OCI-LY1 (cell line): Measurements from ENCODE around the gene WDR82.

Source experiments
- CTCF ChIP-seq: fragments of 200-600 bp; sonication (generic), shearing (Covaris generic); IDR thresholded peaks from 2 replicates; pipeline ENCODE4 v1.5.1; 2017; ENCODE audit warnings: mild to moderate bottlenecking, antibody characterized with exemption, low read length, moderate library complexity, mixed read lengths
- EZH2 ChIP-seq: fragments of 200-600 bp; sonication (generic), shearing (Covaris generic); IDR thresholded peaks from 2 replicates; pipeline ENCODE4 v1.8.0; 2017; ENCODE audit warnings: borderline replicate concordance, mixed run types, mild to moderate bottlenecking, antibody characterized with exemption, low read length, moderate library complexity, mixed read lengths

GRCh38 chr3:52262447-52262846 lies 16.0 kb downstream of the WDR82 start:
- no peak for TF ChIP-seq CTCF
- no peak for TF ChIP-seq EZH2
